ENCODE results near the gene CENPM.

Gene CENPM

DNA sequence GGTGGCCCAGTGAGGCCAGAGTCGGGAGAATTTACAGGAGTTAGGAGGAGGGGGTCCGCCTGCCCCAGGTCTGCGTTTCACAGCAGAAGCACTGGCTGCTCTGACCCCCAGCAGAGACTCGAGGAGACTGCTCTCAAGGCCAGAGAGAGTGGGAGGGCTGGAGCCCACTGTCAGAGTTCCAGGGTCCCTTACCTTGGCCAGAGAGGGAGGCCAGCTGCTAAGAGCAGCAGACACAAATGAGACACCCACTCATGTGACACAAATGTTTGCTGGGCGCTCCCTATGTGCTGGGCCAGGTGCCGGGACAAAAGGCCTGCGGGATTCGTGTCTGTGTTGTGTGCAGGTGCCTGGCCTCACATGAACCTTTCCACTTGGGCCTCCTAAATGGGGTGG is 17.5 kb downstream of the CENPM start:
- DNase-seq: no peak

DNA sequence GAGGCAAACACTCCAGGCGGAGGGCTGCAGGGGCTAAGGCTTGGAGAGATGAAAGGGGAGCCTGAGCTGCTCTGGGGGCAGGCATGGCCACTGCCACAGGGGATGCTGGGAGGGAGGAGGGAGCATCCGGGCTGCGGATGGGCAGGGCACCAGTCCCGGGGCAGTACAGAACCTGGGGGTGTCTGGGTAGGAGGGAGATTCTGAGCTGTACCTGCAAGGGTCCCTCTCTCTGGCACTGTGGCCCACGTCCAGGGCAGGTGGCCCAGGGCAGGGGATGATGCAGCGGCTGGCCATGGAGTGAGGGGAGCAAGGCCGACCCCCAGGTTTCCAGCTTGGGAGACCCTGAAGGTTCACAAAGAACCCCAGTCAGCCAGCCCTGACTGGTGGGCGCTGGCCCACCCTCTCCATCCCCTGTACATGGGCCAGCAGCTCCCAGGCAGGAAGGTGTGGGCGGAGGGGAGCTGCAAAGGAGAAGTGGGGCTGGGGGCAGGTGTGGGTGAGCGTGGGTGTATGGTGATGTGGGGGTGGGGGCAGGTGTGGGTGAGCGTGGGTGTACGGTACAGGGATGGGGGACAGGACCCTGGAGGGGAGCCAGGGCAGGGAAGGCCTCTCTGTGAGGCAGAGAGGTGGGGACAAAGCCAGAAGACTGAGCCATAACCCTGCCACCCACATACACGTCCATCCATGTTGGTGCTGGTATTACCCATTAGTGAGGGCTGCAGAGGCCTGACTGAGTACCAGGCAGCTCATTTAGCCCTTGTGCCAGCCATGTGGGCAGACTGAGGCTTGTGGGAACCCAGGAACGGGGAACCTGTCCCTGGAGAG is 18.1 kb downstream of the CENPM start:
- DNase-seq: no peak

DNA sequence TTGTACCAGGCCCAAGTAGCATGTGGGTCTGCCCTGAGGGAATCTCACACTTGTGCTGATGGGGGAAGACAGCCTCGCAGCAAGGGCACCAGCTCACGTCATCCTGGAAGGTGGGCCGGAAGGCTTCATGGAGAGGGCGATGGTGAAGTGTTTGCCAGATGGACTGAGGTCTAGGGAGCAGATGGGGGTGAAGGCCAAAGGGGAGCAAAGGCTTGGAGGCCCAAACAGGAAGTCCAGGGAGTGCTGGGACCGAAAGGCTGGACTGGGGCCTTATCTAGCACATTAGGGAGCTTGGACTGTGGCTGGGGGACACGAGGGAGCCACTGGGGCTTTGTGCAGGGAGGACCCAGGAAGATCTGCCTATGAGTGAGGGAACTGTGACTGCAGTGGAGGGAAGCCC is 19.1 kb downstream of the CENPM start:
- no peak for DNase-seq

DNA sequence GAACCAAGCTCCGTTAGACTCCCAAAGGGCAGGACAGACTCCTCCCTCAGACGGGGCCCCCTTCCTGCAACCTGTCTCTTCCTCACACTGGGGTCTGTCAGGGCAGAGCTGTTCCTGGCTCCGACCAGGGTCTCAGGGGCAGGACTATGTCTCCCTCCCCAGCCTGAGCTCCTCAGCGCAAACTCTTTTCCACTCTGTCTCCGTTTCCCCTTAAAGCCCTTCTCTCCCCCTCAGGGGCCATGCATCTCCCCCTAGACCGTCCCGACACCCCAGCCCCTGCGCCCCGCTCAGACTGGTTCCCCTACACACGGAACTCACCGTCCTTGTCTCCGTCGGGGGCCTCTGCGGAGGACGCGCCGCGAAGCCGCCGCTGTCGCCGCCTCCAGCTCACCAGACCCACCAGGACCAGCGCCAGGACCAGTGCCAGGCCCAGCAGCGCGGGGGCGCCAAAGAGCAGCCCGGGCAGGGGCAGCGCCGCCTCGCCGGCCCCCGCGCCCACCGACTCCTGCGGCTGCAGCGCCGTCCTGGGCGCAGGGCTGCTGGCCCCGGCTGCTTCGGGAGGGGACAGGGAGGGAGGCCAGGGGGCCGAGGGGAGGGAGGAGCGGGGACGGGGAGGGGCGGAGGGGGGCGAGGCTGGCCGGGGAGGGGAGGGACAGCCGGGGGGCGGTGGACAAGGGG is 21.0 kb downstream of the CENPM start:
- peak; percentile 65 for DNase-seq

DNA sequence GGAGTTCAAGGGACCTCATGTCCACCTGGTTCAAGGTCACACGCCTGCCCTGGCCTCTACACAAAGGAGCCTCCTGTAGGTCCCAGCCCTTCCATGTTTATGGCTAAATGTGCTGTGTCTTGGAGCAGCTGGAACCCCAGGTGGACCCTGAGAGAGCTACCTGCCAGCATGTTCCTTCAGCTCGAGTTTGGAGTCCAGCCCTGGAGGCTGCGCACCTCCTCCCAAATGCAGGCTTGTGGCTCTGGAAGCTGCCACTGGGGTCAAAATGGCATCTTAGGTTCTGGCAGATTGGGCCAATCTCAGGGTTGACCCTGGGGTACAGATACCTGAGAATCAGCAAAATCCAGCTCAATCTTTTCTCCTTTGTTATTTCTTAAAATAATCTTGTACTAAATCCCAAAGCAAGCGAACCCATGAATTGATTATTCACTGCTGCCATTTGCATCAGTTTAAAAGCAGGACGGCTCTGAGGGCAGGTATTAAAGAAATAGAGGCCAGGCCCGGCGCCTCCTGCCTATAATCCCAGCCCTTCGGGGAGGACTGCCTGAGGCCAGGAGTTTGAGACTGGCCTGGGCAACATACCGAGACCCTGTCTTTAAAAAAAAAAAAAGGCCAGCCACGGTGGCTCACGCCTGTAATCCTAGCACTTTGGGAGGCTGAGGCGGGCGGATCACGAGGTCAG is 23.2 kb downstream of the CENPM start:
- DNase-seq: no peak

DNA sequence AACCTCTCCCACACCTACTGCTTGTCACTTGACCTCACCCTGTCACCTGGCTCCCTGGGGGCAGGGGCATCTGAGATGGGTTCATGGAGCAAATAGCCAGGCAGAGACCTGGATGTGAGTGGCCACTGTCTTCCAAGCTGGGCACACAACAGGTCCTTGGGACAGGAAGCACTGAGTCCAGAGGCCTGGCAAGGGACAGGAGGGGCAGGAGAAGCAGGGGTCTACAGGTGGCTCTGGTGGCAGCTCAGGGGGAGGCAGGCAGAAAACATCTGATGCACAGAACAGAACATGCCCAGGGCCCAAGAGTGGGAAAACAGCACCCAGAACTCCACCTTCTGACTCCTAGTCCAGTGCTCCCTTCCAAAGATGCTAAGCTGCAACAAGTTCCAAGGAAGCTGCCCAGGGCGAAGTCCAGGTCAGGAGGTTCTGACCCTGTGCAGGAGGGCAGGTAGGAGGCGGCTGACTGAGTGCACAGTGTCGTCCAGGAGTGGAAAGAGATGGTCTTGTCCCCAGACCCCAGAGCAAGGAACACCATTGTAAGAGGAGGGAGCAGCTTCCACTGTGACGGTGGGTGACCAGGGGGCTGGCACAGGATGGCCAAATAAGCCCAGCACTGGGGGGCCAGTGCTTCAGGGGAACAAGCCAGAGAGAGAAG is 23.9 kb downstream of the CENPM start:
- DNase-seq: no peak

DNA sequence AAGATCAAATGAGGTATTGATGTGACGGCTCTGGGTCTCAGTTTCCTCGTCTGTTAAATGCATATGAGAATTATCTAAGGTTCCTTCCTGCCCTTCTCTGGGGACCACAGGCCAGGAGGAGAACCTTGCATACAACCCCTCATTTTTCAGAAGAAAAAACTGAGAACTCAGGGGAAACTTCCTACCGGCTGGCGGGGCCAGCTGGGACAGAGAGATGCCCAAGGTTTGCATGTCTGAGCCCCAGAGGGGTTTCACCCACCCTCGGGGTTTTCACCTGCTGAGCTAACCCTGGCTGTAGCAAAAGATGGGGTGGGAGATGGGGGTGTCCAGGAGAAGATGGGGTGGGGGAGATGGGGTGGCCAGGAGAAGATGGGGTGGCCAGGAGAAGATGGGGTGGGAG is 24.6 kb downstream of the CENPM start:
- DNase-seq: no peak

DNA sequence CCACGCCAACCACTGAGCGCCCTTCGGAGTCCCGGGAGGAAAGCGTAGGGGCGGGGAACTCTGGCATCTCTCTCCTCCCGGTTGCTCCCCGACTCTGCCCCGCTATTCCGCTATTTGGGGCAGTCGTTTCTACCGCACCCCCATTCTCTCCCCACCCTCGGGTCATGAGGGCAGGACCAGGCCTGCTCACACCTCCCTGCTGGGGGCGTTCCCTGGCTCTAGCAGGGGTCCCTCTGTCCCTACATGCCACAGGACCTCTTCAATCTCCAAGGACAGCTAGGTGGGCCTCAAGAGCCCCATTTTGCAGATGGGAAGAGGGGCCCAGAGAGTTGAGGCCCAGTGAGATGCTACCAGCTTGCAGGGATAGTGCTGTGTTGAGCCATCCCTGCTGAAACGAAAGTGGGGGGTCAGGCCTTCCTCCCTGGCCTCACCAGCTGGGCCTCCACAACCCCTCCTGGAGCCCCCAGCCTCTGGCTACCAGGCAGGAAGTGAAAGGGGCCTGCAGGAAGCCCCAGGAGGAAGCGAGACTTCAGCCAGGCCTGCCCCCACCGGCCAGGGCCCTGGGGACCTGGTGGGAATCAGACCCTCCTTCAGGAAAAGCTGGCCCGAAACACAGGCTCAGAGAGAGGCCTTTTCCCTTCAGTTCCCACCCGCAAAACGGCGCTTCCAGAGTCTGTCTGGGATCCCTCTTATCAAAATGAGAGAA is 26.5 kb downstream of the CENPM start:
- DNase-seq: peak; percentile 54

DNA sequence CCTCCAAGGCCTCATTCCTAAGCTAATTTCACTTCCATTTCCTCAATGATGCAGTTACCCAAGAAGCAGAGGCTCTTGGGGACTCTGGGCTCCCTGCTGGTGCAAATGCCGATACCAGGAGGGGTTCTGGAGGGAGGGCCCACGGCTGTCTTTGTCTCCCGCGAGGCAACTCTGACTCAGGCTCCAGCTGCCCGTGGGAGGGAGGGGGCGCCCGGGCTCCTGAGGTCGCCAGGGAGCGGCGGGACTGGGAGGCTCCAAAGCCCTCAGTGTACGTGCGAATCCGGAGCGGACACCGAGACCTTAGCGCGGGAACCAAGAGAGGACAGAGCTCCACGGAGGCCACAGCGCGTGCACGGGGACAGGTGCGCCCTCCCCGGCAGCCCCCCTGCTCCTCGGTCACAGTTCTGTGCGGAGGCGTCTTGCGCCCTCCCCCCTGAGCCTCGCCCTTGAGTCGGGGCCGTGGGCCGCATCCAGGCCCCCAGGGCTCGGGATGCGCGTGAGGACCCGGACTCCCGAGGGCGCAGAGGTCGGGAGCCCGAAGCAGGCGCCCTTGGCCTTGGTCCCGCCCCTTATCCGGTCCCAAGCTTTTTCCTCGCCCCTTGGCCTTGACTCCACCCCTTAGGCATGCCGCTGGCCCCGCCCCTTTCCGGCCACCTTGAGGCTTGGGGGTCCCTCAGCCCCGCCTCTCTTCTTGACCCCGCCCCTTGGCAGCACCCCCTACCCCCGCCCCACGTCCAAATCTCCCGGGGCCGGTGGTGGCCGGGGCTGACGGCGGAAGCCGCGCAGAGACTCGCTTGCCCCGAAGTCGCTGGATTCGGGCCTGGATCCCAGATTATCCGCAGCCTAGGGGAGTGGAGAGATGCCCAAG is 27.4 kb downstream of the CENPM start:
- DNase-seq: peak; percentile 70

DNA sequence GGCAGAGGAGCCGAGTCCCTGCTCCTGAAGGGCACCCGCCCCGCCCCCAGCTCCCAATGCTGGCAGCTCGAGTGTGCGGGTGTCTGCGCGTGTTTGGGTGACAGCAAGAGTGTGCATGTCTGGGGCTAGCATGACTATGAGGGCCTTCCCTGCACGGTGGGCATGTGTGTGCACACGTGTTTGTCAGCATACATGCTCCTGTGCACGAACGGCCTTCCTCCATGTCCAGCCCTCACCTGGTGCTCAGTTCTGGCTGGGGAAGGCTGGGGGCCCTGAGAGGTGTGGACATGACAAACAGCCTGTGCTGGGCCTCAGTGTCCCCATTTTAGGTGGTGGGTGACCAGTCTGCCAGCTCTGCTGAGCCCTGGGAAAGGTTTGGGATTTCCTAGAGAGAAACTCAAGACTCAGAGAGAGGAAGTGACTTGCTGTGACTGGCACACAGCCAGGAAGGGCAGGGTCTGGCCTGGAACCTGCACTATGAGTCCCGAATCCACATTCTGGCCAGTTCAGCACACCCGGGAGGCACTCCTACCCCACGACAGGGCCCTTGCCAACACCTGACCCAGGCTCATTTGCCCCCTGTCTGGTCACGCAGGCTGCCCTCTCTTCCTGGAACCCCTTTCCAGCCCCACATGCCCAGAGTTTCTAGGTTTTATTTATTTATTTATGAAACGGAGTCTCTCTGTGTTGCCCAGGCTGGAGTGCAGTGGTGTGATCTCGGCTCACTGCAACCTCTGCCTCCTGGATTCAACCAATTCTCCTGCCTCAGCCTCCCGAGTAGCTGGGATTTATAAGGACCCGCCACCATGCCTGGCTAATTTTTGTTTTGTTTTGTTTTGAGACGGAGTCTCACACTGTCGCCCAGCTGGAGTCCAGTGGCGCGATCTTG is 28.8 kb downstream of the CENPM start:
- peak; percentile 76 for DNase-seq

DNA sequence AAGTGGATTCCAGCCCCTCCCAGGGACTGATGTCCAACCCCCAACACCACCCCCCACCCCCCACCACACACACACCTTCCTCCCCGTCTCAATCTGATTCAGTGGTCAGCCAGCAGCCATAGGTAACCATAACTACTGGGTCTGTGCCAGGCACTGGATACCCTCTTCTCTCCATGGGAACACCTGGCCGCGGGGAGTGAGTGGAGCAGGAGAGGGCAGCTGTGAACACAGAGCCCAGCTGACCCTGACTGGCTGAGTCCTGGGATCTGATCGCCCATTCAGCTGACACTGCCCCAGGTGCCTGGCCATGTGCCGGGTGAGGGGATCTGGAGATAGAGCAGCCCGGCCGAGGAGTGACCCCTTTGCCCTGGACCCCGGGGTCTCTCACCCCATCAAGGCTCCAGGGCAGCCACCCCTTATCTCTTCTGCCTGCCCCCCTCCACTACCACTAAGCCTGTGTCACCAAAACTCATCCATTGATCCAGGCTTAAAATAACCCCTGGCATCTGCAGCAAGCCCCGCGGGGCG is 29.5 kb downstream of the CENPM start:
- no peak for DNase-seq

DNA sequence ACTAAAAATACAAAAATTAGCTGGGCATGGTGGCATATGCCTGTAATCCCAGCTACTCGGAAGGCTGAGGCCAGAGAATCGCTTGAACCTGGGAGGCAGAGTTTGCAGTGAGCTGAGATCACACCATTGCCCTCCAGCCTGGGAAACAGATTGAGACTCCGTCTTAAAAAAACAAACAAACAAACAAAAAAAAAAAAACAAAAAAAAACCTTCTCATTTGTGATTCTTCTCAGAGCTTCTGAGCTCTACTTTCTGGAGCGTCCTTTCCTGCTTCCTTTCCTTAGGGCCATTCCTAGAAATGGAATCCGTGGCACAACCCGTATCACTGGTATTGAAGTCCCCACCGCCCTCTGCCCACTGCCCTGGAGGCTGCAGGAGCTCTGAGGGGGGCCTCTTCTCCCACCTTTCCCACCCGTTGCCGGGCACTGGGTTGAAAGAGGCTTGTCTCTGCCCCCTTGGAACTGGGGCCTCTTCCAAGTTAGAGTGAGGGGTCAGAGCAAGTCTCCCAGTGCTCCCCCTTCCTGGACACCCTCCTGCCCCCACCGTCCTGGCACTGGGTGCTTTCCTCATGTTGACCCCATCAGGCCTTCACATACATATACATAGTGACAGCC is 30.1 kb downstream of the CENPM start:
- no peak for DNase-seq

DNA sequence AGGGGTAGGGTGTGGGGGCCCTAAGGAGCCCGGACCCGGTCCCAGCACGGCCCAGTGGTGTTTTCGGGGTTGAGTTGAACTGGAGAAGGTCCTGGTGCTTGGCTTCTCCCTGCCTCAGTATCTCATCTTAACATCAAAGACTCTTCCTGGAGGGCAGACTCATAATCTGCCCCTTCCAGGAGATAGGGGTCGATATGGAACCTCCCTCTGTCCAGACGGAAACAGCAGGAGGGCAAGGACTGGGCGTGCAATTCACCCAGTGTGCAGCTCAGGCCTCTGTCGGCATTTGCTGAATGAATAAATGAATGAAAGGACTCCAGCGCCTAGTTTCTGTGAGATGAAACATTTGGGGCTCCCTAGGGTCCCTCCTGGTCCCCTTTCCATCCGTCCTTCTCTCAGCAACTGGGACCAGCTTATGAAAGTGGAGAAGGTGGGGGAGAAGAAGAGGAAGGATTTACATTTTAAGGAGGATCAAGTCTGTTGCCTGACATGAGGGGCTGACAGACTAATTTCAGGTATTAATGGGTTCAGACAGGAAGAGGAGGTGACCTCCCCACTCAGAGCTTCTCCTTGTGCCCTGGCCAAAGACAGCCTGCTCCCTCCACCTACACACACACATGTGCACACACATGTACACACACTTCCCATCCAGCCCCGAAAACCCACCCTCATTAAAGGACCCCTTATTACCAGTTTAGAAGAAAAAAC is 31.0 kb downstream of the CENPM start:
- no peak for DNase-seq

DNA sequence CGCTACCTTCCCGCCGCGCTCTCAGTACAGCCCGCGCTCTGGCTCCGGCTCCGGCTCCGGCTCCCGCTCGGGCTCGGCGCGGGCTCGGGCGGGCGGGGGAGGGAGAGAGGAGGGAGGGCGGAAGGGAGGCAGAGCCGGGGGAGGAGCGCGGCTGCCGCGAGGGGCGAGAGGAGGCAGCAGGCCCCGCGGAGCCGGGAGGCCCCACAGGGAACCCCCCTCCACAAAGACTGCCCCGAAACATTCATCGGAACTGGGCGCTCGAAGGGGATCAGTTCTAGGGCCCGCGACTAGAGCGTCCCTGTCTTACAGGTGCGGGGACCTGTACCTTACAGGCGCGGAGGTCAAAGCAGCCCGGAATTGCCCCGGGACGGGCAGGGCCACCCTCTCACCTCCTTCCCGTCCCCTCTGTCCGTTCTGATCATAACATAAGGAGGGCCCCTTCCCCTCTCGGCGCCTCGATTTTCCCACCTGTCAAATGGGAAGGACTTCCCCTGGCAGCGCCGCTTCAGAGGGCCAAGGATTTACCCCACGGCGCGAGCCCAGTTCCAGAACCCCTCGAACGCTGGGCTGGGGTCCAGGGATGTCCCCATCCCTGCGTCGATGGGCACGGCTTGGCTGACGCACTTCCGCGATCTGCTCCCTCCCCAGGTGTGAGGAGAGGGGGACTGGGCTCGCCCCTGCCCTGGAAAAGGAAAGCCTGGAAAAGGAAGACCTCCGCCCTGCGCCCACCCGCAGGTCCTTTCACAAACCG is 31.7 kb downstream of the CENPM start, which contains the start of gene SHISA8:
Gene SHISA8, minus strand, starts transcription at position 40 of the 751 bp plus-strand sequence. CDS start 407 bp downstream, outside the sequence.
- peak; percentile 72 for DNase-seq

DNA sequence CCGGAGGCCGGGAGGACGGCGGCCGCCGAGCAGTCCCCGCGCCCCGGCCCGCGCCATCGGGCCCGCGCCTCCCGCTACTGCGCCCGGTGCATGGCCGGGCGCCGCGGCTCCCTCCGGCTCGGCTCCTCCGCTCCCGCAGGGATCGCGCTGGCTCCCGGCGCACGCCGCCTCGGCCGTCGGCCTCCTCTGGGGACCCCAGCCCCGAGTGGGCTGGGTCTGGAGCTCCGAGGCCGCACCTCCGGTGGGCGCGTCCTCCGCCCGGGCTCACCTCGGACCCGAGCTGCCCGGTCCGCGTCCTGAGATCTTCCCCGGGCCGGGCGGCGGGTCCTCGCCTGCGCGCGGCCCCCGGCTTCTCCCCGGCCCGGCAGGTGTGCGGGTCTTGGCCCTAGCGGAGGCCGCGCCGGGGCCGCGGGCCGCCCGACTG is 32.3 kb downstream of the CENPM start:
- DNase-seq: no peak

DNA sequence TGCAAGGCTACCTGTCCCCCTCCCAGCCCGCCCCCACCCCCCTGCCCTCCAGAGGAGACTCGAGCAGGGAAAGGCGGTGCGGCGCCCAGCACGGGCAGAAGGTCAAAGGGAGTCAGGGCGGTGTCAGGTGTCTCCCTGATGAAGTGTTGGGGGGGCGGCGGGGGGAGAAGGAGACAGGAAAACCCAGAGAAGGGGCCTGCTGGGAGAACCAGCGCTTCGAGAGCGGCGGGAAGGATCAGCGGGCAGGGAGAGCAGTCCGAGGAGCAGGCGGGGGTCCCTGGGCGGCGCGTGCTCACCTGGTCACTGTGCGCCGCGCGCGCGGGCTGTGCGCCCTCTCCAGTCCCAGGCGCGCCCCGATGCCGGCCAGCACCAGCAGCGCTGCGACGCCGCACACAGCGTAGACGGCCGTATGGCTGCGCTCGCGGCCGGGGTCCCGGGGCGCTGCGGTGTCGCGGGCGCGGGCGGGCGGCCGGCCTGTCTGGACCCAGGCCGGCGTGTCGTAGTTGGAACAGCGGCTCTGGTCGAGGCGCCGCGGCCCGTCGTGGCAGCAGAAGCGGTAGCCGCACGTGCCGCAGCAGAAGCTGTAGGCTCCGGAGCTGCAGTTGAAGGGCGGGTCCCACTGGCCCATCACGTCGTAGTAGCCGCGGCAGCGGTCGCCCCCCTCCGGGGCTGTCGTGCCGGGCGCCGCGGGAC is 33.0 kb downstream of the CENPM start:
- DNase-seq: no peak

DNA sequence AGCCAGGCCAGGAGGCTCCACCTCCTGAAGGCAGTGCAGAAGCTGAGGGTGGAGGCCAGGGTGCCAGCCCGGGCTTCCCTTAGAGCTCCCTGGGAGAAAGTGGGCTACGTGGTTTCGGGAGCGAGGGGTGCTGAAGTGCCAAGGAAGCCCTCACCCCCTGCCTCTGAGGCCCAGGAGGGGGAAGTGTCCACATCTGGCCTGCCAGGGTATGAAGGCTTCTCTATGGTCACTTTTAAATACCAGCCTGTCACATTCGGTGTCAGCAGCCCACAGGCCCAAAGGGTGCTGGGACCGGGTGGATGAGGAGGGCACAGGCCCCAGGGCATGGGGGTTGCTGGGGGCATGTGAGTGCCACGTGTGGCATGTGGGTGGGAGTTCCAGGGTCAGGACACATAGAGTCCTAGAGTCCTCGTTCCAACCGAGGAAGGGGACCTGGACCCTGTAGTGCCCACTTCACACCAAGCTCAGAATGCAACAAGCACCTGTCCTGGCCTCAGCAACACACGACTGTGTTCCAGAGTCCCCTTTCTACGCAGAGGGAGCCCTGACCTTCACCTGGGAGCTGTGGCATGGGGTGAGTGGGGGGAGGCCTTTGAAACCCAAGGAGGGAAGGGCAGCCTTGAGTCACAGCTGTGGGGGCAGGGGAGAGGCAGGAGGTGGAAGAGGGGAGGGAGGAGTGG is 33.8 kb downstream of the CENPM start:
- no peak for DNase-seq
